IPS-18c (cell line): ENCODE measurements around the gene TLCD5.

Experiments
- H3K4me3 ChIP-seq: 2 replicates; pipeline ENCODE4 v1.7.0; 2013; ENCODE audit warnings: low read depth, mild to moderate bottlenecking, low read length, moderate library complexity; ENCODE audit not compliant: insufficient read depth
- H3K9me3 ChIP-seq: one replicate; pipeline ENCODE4 v1.6.1; 2013; ENCODE audit warnings: mild to moderate bottlenecking, low read length, moderate library complexity; ENCODE audit not compliant: control insufficient read depth, insufficient read depth

The TLCD5 gene

GRCh38 chr11:120346233-120346632, 21.1 kb downstream of the TLCD5 start:
- Histone ChIP-seq H3K9me3 (no peaks in the 10 kb centered on the region), H3K4me3 (no peak overlapping the region)

- Histone ChIP-seq H3K9me3 (no peaks in the 10 kb centered on the region), H3K4me3 (no peak overlapping the region)
Observed at GRCh38 chr11:120350637-120351036, 25.5 kb downstream of the TLCD5 start.

- no peaks in the 10 kb centered on the region for H3K9me3 ChIP-seq
- no peak overlapping the region for H3K4me3 ChIP-seq
Observed at GRCh38 chr11:120352405-120352804, 27.3 kb downstream of the TLCD5 start.

- Histone ChIP-seq H3K4me3 (no peak overlapping the region), H3K9me3 (no peaks in the 10 kb centered on the region)
Observed at GRCh38 chr11:120354068-120354467, 29.0 kb downstream of the TLCD5 start.

GRCh38 chr11:120354779-120355178, 29.7 kb downstream of the TLCD5 start:
- no peak overlapping the region for H3K4me3 ChIP-seq
- no peaks in the 10 kb centered on the region for H3K9me3 ChIP-seq

GRCh38 chr11:120357620-120358019, 32.5 kb downstream of the TLCD5 start:
- no peaks in the 10 kb centered on the region for H3K9me3 ChIP-seq

GRCh38 chr11:120358729-120359128, 33.6 kb downstream of the TLCD5 start:
- no peak overlapping the region for H3K4me3 ChIP-seq

More at GRCh38 chr11:120357620-120358019, 32.5 kb downstream of the TLCD5 start:
- H3K4me3 ChIP-seq: no peak overlapping the region

GRCh38 chr11:120363436-120363835, 38.3 kb downstream of the TLCD5 start:
- no peaks in the 10 kb centered on the region for H3K9me3 ChIP-seq

More at GRCh38 chr11:120358729-120359128, 33.6 kb downstream of the TLCD5 start:
- no peaks in the 10 kb centered on the region for H3K9me3 ChIP-seq

GRCh38 chr11:120365512-120365911, 40.4 kb downstream of the TLCD5 start:
- H3K4me3 ChIP-seq: no peak overlapping the region
- H3K9me3 ChIP-seq: no peaks in the 10 kb centered on the region

More at GRCh38 chr11:120363436-120363835, 38.3 kb downstream of the TLCD5 start:
- no peak overlapping the region for H3K4me3 ChIP-seq

GRCh38 chr11:120372296-120372695, 47.2 kb downstream of the TLCD5 start:
- no peak overlapping the region for H3K4me3 ChIP-seq
- H3K9me3 ChIP-seq: no peaks in the 10 kb centered on the region

- no peak overlapping the region for H3K4me3 ChIP-seq
- H3K9me3 ChIP-seq: no peaks in the 10 kb centered on the region
Observed at GRCh38 chr11:120375076-120375475, 50.0 kb downstream of the TLCD5 start.

- Histone ChIP-seq H3K9me3 (no peaks in the 10 kb centered on the region), H3K4me3 (no peak overlapping the region)
Observed at GRCh38 chr11:120376547-120377182, 51.6 kb downstream of the TLCD5 start.

- Histone ChIP-seq H3K4me3 (no peak overlapping the region), H3K9me3 (no peaks in the 10 kb centered on the region)
Observed at GRCh38 chr11:120378474-120378873, 53.4 kb downstream of the TLCD5 start.

GRCh38 chr11:120381401-120381800, 56.3 kb downstream of the TLCD5 start:
- H3K4me3 ChIP-seq: no peak overlapping the region

More at GRCh38 chr11:120381401-120381800, 56.3 kb downstream of the TLCD5 start:
- H3K9me3 ChIP-seq: no peaks in the 10 kb centered on the region
